ENCODE data around the gene PLSCR3.

PLSCR3 gene

DNA sequence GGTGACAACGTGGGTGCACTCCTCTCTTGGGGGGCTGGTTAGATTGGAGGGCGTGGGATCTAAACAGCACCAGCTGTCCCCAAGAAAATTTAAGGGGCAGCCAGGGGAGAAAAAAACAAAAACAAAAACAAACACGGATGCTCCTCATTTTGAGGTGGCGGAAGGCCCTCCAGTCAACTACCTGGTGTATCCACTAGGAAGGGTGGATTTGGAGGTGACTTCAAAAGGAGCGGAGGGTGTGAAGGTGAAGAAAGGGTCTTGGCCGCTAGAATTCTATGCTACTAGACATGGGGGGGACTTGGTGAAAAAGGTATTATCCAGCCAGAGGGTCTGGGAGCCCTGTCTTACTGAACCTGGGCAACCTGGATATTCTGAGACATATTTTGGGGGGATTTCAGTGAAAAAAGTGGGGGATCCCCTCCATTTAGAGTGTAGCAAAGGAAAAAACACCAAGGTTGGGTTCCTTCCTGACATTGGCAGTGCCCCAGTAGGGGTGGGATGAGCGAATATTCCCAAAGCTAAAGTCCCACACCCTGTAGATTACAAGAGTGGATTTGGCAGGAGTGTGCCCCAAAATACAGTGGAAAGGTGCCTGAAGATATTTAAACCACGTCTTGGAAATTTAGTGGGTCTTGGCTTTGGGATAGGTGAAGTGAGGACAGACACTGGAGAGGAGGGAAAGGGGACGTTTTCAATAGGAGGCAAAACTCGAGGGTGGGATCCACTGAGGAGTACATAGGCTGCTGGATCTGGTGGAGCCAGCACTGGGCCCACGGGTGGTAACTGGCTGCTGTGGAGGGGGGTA, 44.5 kb upstream of the PLSCR3 start:
- peaks cover 33 to 47% of the 10 kb centered on the region in 2 experiments for H3K27me3 ChIP-seq (ENCODE audit: control insufficient read depth in 1 of 2, insufficient read depth in 1 of 2, low read length in 2 of 2)
- no peak overlapping the region for H3K14ac ChIP-seq (ENCODE audit: low read length in 2 of 2)
- no peak overlapping the region for H2AK5ac ChIP-seq (ENCODE audit: low read length, severe bottlenecking)
- H2BK12ac ChIP-seq (ENCODE audit: low read length in 2 of 2), result no peak overlapping the region
- H2BK5ac ChIP-seq (ENCODE audit: low read depth, low read length, poor library complexity, severe bottlenecking), result no peak overlapping the region
- no peak overlapping the region for H2BK120ac ChIP-seq (ENCODE audit: low read depth, low read length)
- H3K27ac ChIP-seq (ENCODE audit: low read length, poor library complexity, severe bottlenecking), result no peak overlapping the region
- no peak overlapping the region for H4K91ac ChIP-seq (ENCODE audit: low read length)
- no peak overlapping the region for H2BK15ac ChIP-seq (ENCODE audit: low read depth, poor library complexity, severe bottlenecking)
- H3K9me3 ChIP-seq (ENCODE audit: control insufficient read depth, low read length), result no peaks in the 10 kb centered on the region
- DNase-seq, result no peak
- peak overlapping the region in 1 of 2 experiments; percentile 42 for H3K4me3 ChIP-seq (ENCODE audit: insufficient read depth in 1 of 2, low read depth in 1 of 2, low read length in 2 of 2)
- H3K23ac ChIP-seq (ENCODE audit: low read length in 2 of 2), result peak overlapping the region in 1 of 2 experiments; percentile 25
- no peak overlapping the region for H3K18ac ChIP-seq (ENCODE audit: low read depth in 1 of 2, low read length in 2 of 2)
- H3K9ac ChIP-seq (ENCODE audit: low read length), result no peak overlapping the region
- WGBS, result 30% methylated on average over 10 of the region's 11 CpGs
- peaks cover 46% of the 10 kb centered on the region for H3K4me1 ChIP-seq (ENCODE audit: control insufficient read depth, insufficient read depth, low read depth, low read length)
- no peaks in the 10 kb centered on the region for H3K36me3 ChIP-seq (ENCODE audit: control insufficient read depth in 1 of 2, insufficient read depth in 2 of 2, low read depth in 1 of 2, low read length in 2 of 2)
- peak overlapping the region; percentile 75 for H3K4me2 ChIP-seq (ENCODE audit: low read length, poor library complexity, severe bottlenecking)
- no peak overlapping the region for H2AFZ ChIP-seq (ENCODE audit: low read depth, low read length)
- H3K4ac ChIP-seq (ENCODE audit: low read depth in 1 of 2, low read length in 2 of 2), result no peak overlapping the region
- H3K79me1 ChIP-seq (replicated peaks; ENCODE audit: low read length, poor library complexity, severe bottlenecking), result peaks cover 10% of the 10 kb centered on the region
- no peak overlapping the region for H4K8ac ChIP-seq (ENCODE audit: low read length)

DNA sequence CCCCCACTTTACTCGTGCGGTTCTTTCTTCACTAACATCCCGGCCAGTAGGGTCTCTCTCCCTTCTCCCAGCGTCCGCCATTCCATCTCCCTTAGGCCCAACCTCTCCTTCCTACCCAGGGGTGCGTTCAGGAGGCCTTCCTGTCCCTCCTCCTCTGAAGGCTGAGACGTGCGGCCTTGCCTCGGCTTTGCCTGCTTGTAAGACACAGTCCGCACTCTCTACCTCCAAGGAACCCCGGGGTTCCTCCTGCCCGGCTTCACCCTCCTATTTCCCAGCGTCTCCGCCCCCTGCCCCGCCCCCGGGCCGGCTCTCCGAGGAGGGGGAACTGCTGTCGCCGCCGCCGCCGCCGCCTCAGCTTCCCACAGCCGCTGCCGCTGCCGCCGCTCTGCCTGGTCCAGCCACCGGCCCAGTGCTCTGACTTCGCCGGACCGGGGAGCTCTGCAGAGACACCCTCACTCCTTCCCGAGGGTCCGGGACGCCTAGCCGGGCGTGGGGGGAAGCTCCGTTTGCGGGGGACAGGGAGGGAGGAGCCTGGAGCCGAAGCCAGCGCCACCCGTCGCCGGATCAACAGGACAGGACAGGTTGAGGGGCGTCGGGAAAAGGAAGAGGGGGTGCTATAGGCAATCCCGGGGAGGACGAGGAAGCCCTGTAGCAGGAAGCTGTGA, 43.8 kb upstream of the PLSCR3 start:
- peak overlapping the region; percentile 40 to 59 for H3K18ac ChIP-seq (ENCODE audit: low read depth in 1 of 2, low read length in 2 of 2)
- H3K27me3 ChIP-seq (ENCODE audit: control insufficient read depth in 1 of 2, insufficient read depth in 1 of 2, low read length in 2 of 2), result peaks cover 33 to 47% of the 10 kb centered on the region in 2 experiments
- H3K79me1 ChIP-seq (replicated peaks; ENCODE audit: low read length, poor library complexity, severe bottlenecking), result peaks cover 10% of the 10 kb centered on the region
- H3K4ac ChIP-seq (ENCODE audit: low read depth in 1 of 2, low read length in 2 of 2), result no peak overlapping the region
- no peak overlapping the region for H3K14ac ChIP-seq (ENCODE audit: low read length in 2 of 2)
- H2AFZ ChIP-seq (ENCODE audit: low read depth, low read length), result peak overlapping the region; percentile 29
- no peak overlapping the region for H2BK5ac ChIP-seq (ENCODE audit: low read depth, low read length, poor library complexity, severe bottlenecking)
- H3K4me3 ChIP-seq (ENCODE audit: insufficient read depth in 1 of 2, low read depth in 1 of 2, low read length in 2 of 2), result peak overlapping the region; percentile 47 to 51
- peaks cover 46% of the 10 kb centered on the region for H3K4me1 ChIP-seq (ENCODE audit: control insufficient read depth, insufficient read depth, low read depth, low read length)
- peak overlapping the region in 1 of 2 experiments; percentile 43 for H2BK12ac ChIP-seq (ENCODE audit: low read length in 2 of 2)
- H2AK5ac ChIP-seq (ENCODE audit: low read length, severe bottlenecking), result no peak overlapping the region
- H2BK120ac ChIP-seq (ENCODE audit: low read depth, low read length), result no peak overlapping the region
- no peaks in the 10 kb centered on the region for H3K9me3 ChIP-seq (ENCODE audit: control insufficient read depth, low read length)
- no peaks in the 10 kb centered on the region for H3K36me3 ChIP-seq (ENCODE audit: control insufficient read depth in 1 of 2, insufficient read depth in 2 of 2, low read depth in 1 of 2, low read length in 2 of 2)
- H2BK15ac ChIP-seq (ENCODE audit: low read depth, poor library complexity, severe bottlenecking), result peak overlapping the region; percentile 75
- no peak overlapping the region for H4K8ac ChIP-seq (ENCODE audit: low read length)
- no peak overlapping the region for H4K91ac ChIP-seq (ENCODE audit: low read length)
- H3K9ac ChIP-seq (ENCODE audit: low read length), result peak overlapping the region; percentile 20
- no peak overlapping the region for H3K27ac ChIP-seq (ENCODE audit: low read length, poor library complexity, severe bottlenecking)
- 6% methylated on average over 48 of the region's 48 CpGs for WGBS
- peak; percentile 44 for DNase-seq
- no peak overlapping the region for H3K23ac ChIP-seq (ENCODE audit: low read length in 2 of 2)
- peak overlapping the region; percentile 75 for H3K4me2 ChIP-seq (ENCODE audit: low read length, poor library complexity, severe bottlenecking)

- H4K91ac ChIP-seq (ENCODE audit: low read length), result no peak overlapping the region
- H3K4me1 ChIP-seq (ENCODE audit: control insufficient read depth, insufficient read depth, low read depth, low read length), result peaks cover 46% of the 10 kb centered on the region
- no peak overlapping the region for H2AFZ ChIP-seq (ENCODE audit: low read depth, low read length)
- peaks cover 33 to 42% of the 10 kb centered on the region in 2 experiments for H3K27me3 ChIP-seq (ENCODE audit: control insufficient read depth in 1 of 2, insufficient read depth in 1 of 2, low read length in 2 of 2)
- H3K4me3 ChIP-seq (ENCODE audit: insufficient read depth in 1 of 2, low read depth in 1 of 2, low read length in 2 of 2), result peak overlapping the region; percentile 34 to 47
- no peak overlapping the region for H3K27ac ChIP-seq (ENCODE audit: low read length, poor library complexity, severe bottlenecking)
- H3K4ac ChIP-seq (ENCODE audit: low read depth in 1 of 2, low read length in 2 of 2), result no peak overlapping the region
- H3K79me1 ChIP-seq (replicated peaks; ENCODE audit: low read length, poor library complexity, severe bottlenecking), result peaks cover 10% of the 10 kb centered on the region
- no peak overlapping the region for H3K14ac ChIP-seq (ENCODE audit: low read length in 2 of 2)
- no peak overlapping the region for H2BK120ac ChIP-seq (ENCODE audit: low read depth, low read length)
- no peak for DNase-seq
- no peak overlapping the region for H2BK12ac ChIP-seq (ENCODE audit: low read length in 2 of 2)
- H3K4me2 ChIP-seq (ENCODE audit: low read length, poor library complexity, severe bottlenecking), result peak overlapping the region; percentile 79
- no peak overlapping the region for H3K18ac ChIP-seq (ENCODE audit: low read depth in 1 of 2, low read length in 2 of 2)
- H3K9ac ChIP-seq (ENCODE audit: low read length), result no peak overlapping the region
- H3K36me3 ChIP-seq (ENCODE audit: control insufficient read depth in 1 of 2, insufficient read depth in 2 of 2, low read depth in 1 of 2, low read length in 2 of 2), result no peaks in the 10 kb centered on the region
- H2BK5ac ChIP-seq (ENCODE audit: low read depth, low read length, poor library complexity, severe bottlenecking), result no peak overlapping the region
- H2AK5ac ChIP-seq (ENCODE audit: low read length, severe bottlenecking), result no peak overlapping the region
- no peak overlapping the region for H4K8ac ChIP-seq (ENCODE audit: low read length)
- WGBS, result 14% methylated on average over 23 of the region's 31 CpGs
- no peaks in the 10 kb centered on the region for H3K9me3 ChIP-seq (ENCODE audit: control insufficient read depth, low read length)
- H3K23ac ChIP-seq (ENCODE audit: low read length in 2 of 2), result no peak overlapping the region
- H2BK15ac ChIP-seq (ENCODE audit: low read depth, poor library complexity, severe bottlenecking), result peak overlapping the region; percentile 75
These were observed 43.1 kb upstream of the PLSCR3 start for GRCh38 chr17:7437369-7437863.

All from mesenchymal stem cell (in vitro differentiated cells and primary cell).